HG02884 (cell line): ENCODE measurements around the gene RPL26.

Source experiments
- ATAC-seq: cut with Tn5 transposase; IDR thresholded peaks from one replicate; pipeline ENCODE4 v1.9.1; 2021; ENCODE audit warnings: mild to moderate bottlenecking, moderate library complexity; ENCODE audit not compliant: unreplicated experiment

RPL26 gene

GRCh38 chr17:8332128-8332527 is 50.9 kb downstream of the RPL26 start:
- no peak for ATAC-seq
